Breast epithelium (tissue), 3 donors: ENCODE measurements around the gene MXRA7.

ENCODE experiments used
- CTCF ChIP-seq, 3 donors: fragments of 450-650 bp; IDR thresholded peaks; one replicate each; pipeline ENCODE4 v1.5.1; 2016 to 2017; ENCODE audit warnings: antibody characterized with exemption in 3 of 3, mild to moderate bottlenecking in 3 of 3, moderate library complexity in 3 of 3
- POLR2A ChIP-seq: fragments of 450-650 bp; IDR thresholded peaks from one replicate; pipeline ENCODE4 v1.6.1; 2016; ENCODE audit warnings: antibody characterized with exemption, mild to moderate bottlenecking, moderate library complexity
- POLR2AphosphoS5 ChIP-seq, 3 donors: sonication (generic); formaldehyde crosslinking; IDR thresholded peaks; one replicate each; pipeline ENCODE4 v1.6.1; 2017; ENCODE audit warnings: antibody characterized with exemption in 3 of 3

GRCh38 chr17:76713765-76714164, 3.0 kb upstream of the MXRA7 start:
- TF ChIP-seq CTCF (IDR thresholded peaks at IDR 0.05): no peak
- TF ChIP-seq POLR2A: no peak
- TF ChIP-seq POLR2AphosphoS5 (IDR thresholded peaks at IDR 0.05): no peak
